ENCODE measurements around the gene VTCN1.

VTCN1 gene

DNA sequence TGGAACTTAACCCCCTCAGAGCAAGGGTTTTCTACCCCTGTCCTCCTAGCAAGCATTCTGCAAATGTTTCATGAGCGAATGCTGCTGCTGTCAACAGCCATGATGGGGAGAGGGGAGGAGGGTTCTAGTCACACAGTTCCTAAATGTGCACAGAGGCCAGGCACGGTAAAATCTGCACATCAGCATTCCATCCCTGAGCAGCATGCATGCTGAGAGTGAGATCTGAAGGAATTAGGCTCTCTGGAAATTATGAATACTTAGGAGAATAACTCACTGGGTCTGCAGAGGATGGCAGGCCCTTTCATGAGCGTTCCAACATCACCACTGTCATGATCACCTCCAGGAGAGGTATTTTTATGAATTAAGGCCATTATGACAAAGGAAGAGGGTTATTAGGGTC, 2.1 kb downstream of the VTCN1 start:
- DNase-seq = no peak

DNA sequence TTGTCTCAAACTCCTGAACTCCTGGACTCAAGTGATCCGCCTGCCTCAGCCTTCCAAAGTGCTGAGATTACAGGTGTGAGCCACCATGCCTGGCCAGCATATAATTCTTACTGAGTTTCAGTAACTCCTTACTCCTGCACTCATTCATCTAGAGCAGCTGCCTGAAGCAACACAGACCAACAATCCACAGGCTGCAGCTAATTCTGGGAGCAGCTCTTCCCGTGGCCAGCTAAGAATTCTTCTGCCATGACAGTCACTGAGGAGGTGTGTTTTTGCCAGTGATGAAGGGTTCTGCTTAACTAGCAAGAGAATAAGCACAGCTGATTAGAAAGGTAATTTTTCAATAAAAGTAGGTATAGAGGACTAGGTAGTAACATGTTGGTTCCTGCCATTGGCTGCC, 5.4 kb downstream of the VTCN1 start:
- DNase-seq = no peak

DNA sequence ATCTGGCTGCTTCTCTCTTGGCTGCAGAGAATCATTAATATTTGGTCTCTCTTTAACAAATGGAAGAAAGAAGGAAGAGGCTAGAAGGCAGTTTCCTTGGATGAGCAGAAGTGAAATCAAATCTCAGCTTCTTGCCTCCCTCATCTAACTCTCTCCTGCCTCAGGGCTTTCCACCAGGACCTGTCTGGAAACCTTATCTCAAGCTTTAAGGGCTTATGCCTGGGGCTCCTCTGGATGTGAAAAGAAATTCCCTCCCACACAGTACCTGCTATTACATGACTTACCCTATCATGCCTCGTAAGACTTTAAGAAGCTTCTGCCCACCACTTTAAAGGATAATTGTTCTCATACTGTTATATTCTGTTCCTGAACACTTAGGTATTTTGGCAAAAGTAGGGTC, 8.9 kb downstream of the VTCN1 start:
- DNase-seq = no peak

DNA sequence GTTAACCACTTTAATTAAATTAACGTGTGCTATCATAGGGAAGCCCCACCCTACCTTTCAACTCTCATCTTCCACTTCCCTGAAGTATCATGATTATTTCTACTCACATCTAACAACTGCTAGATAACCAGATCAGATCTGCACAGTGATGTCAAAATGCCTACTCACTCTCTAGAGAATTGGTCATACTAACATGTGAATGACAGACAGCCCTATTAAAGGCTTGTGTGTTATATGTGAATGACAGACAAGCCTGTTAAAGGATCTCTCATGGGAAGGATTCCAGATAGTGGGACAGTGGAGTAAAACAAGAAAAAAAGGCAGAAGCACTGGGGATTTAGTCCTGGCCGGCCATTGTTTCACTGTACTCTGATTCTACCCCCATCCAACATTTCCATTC, 12.6 kb downstream of the VTCN1 start:
- no peak for DNase-seq

DNA sequence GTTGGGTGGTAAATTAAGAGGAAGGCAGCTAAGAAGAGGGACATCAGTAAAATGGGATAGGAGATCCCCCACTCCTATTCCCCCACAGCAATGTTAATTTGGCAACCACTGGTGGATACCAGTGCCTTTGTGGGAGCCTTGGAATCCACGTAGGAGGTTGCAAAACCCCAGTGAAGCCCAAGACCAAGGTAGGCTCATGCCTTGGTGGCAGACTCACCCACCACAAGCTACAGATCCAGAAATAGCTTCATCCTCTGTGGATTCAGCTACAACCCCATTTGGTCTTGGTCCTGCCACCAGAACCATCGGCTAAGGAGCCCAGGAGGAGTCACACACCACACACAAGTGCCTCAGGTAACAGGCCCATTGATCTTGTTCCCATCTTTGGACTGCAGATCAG, 21.0 kb downstream of the VTCN1 start:
- DNase-seq = no peak

DNA sequence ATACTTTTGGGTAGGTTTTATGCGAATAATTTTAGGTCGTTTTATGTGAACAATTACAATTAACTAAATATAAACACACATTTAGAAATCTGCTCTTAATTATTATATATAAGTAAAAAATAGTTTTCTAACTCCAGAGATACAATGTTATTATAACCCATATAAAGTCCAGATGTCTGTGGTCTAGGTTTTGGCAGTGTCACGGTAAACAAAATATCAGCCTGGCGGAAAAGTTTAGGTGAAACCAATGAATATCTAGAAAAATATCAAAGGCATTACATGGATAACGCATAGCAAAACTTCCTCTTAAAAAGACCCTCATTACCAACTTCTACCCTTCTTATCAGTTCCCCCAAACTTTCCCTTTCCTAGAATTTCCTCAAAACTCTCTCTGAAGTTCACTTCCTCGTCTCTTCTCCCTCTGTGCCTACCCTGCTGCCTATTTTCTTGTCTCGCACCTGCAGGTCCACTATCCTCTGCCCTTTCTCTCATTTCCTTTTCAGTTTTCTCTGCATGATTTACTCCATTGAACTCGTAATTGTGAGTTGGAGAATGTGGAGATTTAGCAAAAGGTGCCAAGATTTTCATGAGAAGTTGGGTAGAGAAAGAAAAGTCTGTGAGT, 21.8 kb downstream of the VTCN1 start:
- DNase-seq = no peak

DNA sequence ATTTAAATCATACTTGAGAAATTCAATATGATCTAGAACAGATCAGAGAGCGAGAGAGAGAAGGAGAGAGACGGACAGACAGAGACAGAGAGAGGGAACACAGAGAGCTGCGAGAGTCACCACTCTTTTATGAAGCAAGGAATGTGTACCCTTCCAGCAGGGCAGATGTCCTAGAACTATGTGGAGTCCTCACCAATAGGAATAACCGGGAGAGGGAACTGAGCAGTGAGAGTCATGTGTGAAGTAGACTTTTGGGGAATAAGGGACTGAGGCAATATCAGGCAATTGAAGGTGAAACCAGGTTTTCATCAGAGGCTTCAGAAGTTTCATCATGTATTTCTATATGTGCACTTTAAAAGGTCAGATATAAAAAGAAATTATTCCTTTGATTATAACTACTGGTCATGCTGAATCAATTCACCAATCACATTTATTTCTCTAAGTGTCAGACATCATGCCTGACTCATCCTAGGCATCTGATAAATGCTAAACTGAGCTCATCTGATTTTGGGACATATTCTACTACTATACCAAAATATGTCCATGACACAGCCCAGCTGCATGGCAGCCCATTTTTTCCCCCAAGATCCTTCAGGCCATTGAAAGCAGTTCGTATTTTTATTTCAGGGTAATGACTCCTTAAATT, 22.4 kb downstream of the VTCN1 start:
- no peak for DNase-seq

DNA sequence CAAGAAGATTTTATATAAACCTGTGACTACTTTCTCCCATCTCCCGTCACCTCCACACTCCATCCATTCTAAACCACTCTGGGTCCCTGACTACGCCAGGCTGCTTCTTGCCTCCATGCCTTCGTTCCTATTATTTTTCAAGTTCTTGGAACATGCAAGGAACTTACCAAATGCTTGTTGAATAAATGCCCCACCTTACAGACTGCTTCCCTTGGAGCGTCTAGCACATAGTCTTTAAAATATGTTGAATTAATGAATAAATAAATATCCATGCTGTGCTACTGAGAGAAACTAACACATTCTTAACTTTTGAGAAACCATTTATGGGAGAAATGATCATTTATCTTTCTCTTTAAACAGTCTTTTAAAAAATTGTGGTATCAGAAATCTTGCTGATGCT, 27.6 kb downstream of the VTCN1 start:
- DNase-seq = no peak

DNA sequence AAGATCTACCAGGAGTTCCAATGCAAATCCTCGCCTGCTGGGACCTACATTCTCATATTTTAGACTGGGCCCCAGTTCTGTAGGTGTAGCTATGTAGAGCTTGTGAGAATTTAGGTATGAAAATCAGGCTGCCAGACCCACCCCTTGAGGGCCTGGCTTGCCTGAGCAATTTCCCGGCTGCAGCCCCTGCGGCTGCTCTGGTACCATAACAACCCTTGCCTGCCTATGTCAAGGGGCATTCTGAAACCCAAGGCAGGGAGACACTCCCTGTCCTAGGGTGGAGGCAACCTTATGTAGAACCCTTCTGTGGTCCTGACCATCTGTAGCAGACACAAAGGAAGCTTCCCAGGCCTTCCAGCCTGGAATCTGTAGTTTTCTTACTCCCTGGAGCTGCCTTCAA, 28.4 kb downstream of the VTCN1 start:
- no peak for DNase-seq

DNA sequence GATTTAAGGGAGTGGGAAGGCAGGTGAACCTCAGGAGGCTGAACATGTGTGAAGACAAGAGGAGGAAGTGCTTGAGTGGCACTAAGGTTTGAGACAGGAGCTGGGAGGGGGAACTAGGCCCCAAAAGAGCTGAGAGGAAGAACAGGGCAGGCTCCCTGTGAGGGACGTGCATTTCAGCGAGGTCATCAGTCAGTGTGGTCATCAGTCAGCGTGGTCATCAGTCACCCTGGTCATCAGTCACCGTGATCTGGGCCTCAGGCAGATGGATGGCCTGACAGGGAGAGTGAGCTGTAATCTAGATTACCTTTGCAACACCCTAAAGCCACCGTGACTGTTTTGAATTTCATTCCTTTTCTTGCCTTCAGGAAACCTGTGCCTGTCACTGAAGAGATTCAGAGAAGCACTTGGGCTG, 29.1 kb downstream of the VTCN1 start:
- no peak for DNase-seq

DNA sequence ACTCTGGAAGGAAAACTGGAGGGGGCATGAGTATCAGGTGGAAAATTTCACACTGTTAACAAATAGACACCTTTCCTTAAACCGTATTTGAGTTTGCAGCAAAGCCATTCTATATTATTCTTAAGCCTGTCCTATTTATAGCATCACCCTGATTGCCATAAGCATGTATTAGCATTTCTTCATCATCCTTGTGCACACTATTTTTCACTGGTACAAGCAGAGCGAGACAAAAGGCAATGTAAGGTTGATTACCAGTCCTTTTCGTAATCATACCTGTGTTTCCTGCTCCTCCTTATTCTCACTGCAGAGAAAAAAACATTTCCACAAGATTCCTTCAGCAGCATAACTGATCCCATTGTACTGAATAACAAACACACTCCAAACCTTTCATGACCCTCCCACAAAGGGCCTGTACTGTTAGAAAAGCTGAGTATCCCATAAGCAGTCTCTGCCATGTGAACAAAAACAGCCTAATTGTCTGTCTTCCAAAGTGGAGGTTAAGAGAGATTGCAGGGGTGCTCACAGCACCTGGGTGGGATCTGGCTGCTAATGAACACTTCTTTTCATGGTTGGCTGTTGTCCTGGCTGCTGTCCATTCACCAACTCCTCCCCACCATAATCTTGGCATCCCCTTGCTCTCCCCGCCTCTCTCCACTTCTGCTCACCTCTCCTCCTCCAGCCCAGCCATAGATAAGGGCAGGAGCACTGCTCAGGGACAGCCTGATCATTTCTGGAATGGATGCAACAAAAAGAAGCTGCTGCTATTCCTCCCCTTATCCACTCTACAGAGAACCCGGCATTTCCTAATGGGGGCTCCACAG, 30.4 kb downstream of the VTCN1 start:
- no peak for DNase-seq

DNA sequence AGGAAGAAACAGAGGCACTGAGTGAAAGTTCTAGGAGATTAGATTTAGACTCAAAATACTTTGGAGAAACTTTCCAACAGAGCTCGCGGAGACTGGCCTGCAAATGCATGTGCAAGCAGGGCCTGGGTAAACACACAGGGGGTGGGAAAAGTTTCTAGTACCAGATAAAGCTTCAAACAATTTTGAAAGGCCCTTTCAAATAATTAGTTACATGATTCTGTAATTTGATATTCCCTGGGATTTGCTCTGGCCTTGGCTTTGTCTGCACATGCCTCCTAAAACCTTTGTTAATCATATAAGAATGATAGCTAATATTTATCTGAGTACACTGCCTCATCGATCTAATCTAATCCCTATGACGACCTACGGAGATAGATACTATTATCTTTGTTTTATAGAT, 31.3 kb downstream of the VTCN1 start:
- no peak for DNase-seq

DNA sequence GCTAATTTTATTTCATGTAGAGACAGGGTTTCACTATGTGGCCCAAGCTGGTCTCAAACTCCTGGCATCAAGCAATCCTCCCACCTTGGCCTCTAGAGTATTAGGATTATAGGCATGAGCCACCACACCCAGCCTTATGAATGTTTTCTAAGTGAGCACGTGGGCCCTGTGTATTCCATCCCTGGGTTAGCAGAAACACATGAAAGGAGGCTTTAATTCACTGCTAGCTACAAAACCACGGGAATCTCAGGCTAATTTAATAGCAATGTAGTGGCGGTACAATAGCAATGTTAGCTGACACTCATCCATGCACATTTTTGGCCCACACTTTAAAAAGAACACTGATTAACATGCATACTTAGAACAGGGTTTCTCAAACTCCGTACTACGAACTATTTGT, 32.0 kb downstream of the VTCN1 start:
- DNase-seq = no peak

DNA sequence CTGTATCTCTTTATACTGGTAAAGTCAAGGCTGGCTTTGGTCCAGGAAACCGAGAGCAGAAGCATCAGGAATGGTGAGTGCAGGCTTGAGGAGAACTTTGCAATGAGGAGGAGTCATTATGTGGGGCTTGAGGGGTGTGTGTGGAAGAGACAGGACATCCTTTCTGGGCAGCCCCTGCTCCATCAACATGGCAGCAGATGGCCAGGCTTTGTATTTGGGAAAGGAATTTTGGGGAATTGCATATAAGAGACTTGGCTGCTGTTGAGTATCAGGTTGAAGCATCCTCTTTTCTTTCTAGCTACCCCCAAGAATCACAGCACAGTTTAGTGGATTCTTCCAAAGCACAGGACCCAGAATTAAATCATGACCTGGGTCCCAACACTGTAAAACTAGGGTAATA, 33.4 kb downstream of the VTCN1 start:
- no peak for DNase-seq

DNA sequence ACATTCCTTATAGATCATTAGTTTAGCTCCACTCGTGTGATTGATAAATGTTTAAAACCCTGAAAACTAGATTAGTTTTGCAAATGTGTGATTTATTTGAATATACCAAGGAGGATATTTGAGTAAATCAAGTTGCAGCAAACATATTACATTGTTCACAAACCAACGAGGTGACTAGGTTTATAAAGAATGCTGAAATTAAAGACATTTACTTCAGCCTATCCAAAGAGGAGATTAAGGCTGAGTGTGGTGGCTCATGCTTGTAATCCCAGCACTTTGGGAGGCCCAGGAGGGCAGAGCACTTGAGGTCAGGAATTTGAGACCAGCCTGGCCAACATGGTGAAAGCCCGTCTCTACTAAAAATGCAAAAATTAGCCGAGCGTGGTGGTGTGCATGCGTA, 34.1 kb downstream of the VTCN1 start:
- no peak for DNase-seq

DNA sequence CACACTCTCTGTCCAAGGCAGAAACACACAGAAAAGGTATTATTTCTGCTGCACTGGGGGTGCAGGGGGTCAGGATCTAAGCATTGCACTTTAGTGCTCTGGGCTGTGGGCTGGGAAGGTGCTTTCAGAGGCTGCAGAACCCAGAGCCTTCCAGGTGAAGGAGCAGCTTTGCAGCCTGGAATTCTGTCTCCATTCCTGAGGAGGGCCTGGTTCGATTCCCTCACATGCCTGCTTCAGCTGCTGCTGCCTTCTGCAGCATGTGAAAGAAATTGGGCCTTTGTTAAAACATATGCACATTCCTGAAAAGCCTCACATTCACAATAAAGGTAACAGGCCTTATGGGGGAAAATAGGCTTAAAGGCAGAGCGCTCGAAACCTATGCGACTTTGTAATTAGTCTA, 35.9 kb downstream of the VTCN1 start:
- no peak for DNase-seq

DNA sequence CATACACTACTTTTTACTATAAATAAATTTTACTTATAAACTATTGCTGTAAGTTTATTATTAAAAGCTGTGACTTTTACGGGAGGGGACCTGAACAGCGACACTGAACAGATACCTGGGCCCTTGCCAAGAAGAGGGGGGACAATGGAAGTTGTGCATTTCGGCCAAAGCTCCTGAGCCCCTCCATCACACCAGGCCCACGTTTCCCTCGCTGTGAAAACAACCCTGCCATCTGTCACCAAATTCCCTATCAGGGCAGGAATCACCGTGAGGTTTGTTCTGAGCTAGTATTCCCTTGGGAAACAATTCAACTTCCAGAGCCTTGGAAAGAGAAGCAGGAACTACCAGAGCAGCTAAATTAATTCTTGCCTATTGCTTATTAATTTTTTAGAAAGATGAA, 37.0 kb downstream of the VTCN1 start:
- no peak for DNase-seq

DNA sequence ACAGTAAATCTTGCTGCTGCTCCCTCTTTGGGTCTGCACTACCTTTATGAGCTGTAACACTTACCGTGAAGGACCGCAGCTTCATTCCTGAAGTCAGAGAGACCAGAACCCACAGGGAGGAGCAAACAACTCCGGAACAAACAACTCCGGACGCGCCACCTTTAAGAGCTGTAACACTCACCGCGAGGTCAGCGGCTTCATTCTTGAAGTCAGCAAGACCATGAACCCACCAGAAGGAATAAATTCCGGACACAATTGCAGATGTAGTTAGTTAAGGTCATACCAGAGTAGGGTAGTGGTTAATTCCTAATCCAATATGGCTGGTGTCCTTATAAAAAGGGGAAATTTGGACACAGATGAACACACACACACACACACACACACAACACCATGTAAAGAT, 37.7 kb downstream of the VTCN1 start:
- DNase-seq = no peak

DNA sequence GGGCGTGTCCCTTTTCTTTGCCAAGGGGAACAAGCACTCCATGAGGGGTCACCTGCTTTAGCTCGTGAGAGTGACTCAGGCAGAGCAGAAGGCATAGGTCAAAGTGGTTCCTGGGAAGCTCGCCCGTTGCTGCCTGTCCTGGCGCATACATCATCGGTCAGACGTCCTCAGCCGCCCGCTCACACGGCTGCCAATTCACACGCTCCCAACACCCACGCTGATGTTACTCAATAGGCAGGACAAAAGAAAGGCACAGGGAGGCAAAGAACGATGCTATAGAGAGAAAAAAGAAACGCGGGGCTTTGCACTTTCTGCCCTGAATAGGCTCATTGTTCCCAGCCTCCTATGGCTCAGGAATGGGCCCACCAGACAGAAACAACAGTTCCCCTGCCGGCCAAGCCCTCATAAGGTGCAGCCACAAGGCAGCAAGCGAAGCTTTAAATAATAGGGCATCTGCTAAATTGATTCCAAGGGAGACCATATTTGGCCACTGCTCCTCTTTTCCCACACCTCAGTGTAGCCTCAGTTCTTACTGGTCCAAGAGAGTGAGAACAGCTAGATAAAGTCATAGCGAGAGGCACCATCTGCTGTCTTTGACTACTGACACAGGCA, 38.7 kb downstream of the VTCN1 start:
- no peak for DNase-seq

DNA sequence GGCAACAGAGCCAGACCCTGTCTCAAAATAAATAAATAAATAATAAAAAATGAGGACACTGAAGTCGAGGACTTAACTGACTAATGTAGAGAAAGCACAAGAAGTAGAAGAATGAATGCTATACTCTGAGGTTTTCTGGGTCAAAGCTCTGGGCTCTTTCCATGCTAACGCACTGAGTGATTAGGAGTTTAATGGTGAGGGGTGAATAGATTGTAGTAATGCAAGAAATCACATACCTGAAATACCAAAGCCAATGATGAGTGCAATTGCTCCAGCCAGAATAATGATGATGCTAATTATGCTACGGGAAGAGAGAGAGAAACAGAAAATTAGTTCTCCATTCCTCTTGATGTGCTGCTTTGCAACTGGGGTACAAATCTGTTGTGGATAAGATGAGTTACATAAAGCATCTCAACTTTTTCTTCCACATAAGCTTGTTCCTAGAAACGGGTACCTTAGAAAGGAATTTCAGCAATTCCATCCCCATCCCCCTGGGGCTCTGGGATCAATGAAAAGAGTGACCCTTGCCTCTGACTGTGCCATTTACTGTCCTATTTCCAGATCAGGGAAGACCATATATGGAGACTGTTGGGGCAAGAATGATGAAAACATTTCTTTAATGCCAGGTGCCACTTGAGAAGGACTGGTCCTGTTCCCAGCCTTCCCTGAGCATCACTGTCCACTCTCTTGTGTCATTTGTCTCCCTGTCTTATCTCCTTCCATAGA, 40.7 kb downstream of the VTCN1 start:
- DNase-seq = no peak

DNA sequence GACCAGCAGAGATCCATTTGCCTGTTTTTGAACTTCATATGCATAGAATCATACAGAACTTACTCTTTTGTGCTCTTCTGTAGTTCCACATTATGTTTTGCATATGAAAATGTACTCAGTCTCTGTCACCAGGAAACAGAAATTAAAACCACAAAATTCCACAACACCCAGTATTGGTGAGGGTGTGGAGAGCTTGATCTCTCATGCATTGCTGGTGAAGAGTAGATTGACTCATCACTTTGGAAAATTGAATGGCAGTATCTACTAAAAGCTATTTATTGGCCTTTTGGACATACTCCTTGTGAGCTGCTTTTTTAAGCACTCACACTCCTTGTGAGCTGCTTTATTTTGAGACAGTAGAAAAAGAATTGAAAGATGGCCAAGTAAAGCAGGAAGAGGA, 43.3 kb downstream of the VTCN1 start:
- no peak for DNase-seq

DNA sequence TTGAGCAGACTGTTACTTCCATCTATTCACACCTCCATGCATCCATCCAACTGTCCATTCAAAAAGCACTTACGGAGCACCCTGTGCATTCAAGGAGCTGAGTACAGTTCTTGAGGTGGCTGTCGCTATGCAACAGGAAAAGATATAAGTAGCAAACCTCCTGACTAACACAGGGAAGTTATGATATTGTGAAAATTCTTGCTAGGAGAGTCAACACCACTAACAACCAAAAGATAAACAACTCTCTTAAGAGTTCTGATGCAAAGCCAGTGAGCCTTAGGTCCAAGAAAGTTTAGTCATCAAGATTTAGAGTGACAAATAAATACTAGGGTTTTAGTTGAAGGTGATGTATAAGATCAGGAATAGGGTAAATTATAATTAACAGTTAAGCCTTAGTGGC, 44.7 kb downstream of the VTCN1 start:
- no peak for DNase-seq

DNA sequence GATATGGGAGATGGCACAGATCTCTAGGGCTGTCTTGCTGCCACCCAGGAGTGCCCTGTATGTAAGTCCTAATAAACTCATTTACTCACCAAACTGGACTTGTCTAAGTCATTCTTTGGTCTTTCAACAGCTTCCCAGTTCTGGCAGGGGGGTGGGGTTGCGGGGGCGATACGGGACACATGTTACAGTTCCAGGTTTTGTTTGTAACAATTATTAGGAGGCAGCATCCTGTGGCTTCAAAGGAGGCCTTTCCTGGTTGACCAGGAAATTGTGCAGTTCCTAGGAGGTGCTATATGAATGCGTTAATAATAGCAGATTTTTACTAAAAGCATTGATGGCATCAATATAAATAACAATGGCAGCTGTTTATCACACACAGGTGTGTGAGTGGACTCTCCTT, 46.5 kb downstream of the VTCN1 start:
- DNase-seq = no peak
